CD4-positive, alpha-beta T cell treated with Interleukin-12 subunit alpha and Interleukin-12 subunit beta, for 1 hour (primary cell): ENCODE results near the gene ALG10B.
"Not testable (repeated sequence)": the region's sequence is repeated elsewhere in the genome, so short reads cannot be mapped to it uniquely, and the experiment has no call there.

Source experiments
- DNase-seq: peaks from one replicate; pipeline ENCODE4 v3.0.0-alpha.2; 2020

The ALG10B gene

GRCh38 chr12:38316391-38317129 lies at the start of gene ALG10B:
Gene ALG10B, plus strand, starts transcription at chr12:38316774. Its CDS starts 120 bp downstream, at chr12:38316894.
- DNase-seq: peak; percentile 95

GRCh38 chr12:38268612-38269011 lies 48.0 kb upstream of the ALG10B start:
- no peak for DNase-seq

GRCh38 chr12:38269897-38270296 lies 46.7 kb upstream of the ALG10B start:
- DNase-seq: no peak

GRCh38 chr12:38279756-38280155 lies 36.8 kb upstream of the ALG10B start:
- no peak for DNase-seq

GRCh38 chr12:38282886-38283285 lies 33.7 kb upstream of the ALG10B start:
- DNase-seq: no peak

GRCh38 chr12:38289396-38289795 lies 27.2 kb upstream of the ALG10B start:
- DNase-seq: no peak

GRCh38 chr12:38291160-38291559 lies 25.4 kb upstream of the ALG10B start:
- no peak for DNase-seq

GRCh38 chr12:38302972-38303371 lies 13.6 kb upstream of the ALG10B start:
- DNase-seq: not testable (repeated sequence)

GRCh38 chr12:38321966-38322365 lies 5.4 kb downstream of the ALG10B start:
- not testable (repeated sequence) for DNase-seq

- no peak for DNase-seq
These were observed 8.3 kb downstream of the ALG10B start for GRCh38 chr12:38324912-38325311.

- no peak for DNase-seq
These were observed 10.8 kb downstream of the ALG10B start for GRCh38 chr12:38327356-38327755.

- peak; percentile 56 for DNase-seq
These were observed 11.8 kb downstream of the ALG10B start for GRCh38 chr12:38328306-38328895.

GRCh38 chr12:38330414-38330813 lies 13.8 kb downstream of the ALG10B start:
- DNase-seq: not testable (repeated sequence)

- DNase-seq: no peak
These were observed 16.2 kb downstream of the ALG10B start for GRCh38 chr12:38332814-38333213.

GRCh38 chr12:38342444-38342843 lies 25.9 kb downstream of the ALG10B start:
- no peak for DNase-seq

- DNase-seq: not testable (repeated sequence)
These were observed 26.7 kb downstream of the ALG10B start for GRCh38 chr12:38343256-38343655.

- DNase-seq: not testable (repeated sequence)
These were observed 27.3 kb downstream of the ALG10B start for GRCh38 chr12:38343916-38344315.

- DNase-seq: no peak
These were observed 34.0 kb downstream of the ALG10B start for GRCh38 chr12:38350342-38351174.

- DNase-seq: not testable (repeated sequence)
These were observed 34.6 kb downstream of the ALG10B start for GRCh38 chr12:38351175-38351508.

- DNase-seq: no peak
These were observed 50.9 kb downstream of the ALG10B start for GRCh38 chr12:38367506-38367905.

- no peak for DNase-seq
These were observed 53.7 kb downstream of the ALG10B start for GRCh38 chr12:38370311-38370710.

- no peak for DNase-seq
These were observed 57.2 kb downstream of the ALG10B start for GRCh38 chr12:38373784-38374183.

GRCh38 chr12:38374751-38375150 lies 58.2 kb downstream of the ALG10B start:
- DNase-seq: no peak
